ENCODE measurements around the gene LAMC2.

- TF ChIP-seq STAG1 (CRISPR knock-in tag; IDR thresholded peaks at IDR 0.05; ENCODE audit: borderline replicate concordance) (no peak), SRF (CRISPR knock-in tag; IDR thresholded peaks at IDR 0.05) (no peak), NR1H2 (CRISPR knock-in tag; IDR thresholded peaks at IDR 0.05) (no peak), E2F1 (CRISPR knock-in tag; IDR thresholded peaks at IDR 0.05) (no peak), ZNF212 (CRISPR knock-in tag; IDR thresholded peaks at IDR 0.05) (no peak), PHF20 (IDR thresholded peaks at IDR 0.05; ENCODE audit: partially characterized antibody) (no peak), TAF1 (IDR thresholded peaks at IDR 0.05; ENCODE audit: control insufficient read depth, extremely low read depth, insufficient read depth, low read length, severe bottlenecking) (no peak), CTCF (IDR thresholded peaks at IDR 0.05 in 2 of 3, conservative IDR thresholded peaks at IDR 0.05 in 1 of 3; ENCODE audit: insufficient read depth in 2 of 3, low read depth in 1 of 3, low read length in 3 of 3) (no peak), ZNF609 (CRISPR knock-in tag; IDR thresholded peaks at IDR 0.05; ENCODE audit: borderline replicate concordance) (no peak), BHLHE40 (IDR thresholded peaks at IDR 0.05; ENCODE audit: low read length) (no peak), ATF2 (CRISPR knock-in tag; IDR thresholded peaks at IDR 0.05) (no peak), NFRKB (IDR thresholded peaks at IDR 0.05; ENCODE audit: low read depth) (no peak)
These were observed 8.6 kb downstream of the LAMC2 start for GRCh38 chr1:183194527-183195141.
